Measurements from ENCODE around the gene CDKN2AIP. TPM values are rescaled to one million over a fixed set of nuclear protein-coding genes. Genes with fewer than 3 reads are reported as not detected.

CDKN2AIP gene
- total and polyA plus RNA-seq, 2 donors from 2014 or later = 11.7 to 15.3 TPM

DNA sequence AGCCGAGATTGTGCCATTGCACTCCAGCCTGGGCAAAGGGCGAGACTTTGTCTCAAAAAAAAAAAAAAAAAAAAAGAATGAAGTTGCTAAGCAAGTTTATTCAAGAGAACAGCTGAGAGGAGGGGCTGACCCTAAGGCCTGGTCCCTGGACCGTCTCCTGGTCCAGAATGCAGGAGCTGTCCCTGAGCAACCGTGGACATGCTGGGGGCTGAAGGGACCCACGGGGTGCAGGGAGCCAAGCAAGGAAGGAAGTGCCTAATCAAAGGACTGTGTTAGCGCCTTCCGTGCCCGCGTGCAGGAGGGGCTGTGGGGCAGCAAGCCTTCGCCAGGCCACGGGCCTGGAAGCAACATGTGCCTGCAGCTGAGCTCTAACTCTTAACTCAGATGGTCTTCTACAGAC is 39.1 kb upstream of the CDKN2AIP start:
- Histone ChIP-seq H3K9ac (ENCODE audit: low read length in 3 of 3) (no peak overlapping the region), H3K27ac (ENCODE audit: low read depth in 2 of 2, low read length in 2 of 2) (no peak overlapping the region), H3K4me3 (ENCODE audit: low read length in 3 of 3) (no peak overlapping the region), H3K27me3 (ENCODE audit: control insufficient read depth, insufficient read depth, low read length) (no peaks in the 10 kb centered on the region), H3K4me1 (ENCODE audit: control insufficient read depth in 2 of 3, insufficient read depth in 2 of 3, low read depth in 1 of 3, low read length in 3 of 3) (no peaks in the 10 kb centered on the region), H3K36me3 (ENCODE audit: control insufficient read depth in 2 of 3, insufficient read depth in 3 of 3, low read length in 3 of 3) (no peaks in the 10 kb centered on the region), H3K9me3 (ENCODE audit: control insufficient read depth in 2 of 3, insufficient read depth in 1 of 3, low read length in 3 of 3) (no peaks in the 10 kb centered on the region)
- DNase-seq (no peak), FAIRE-seq (no peak)
- TF ChIP-seq, protein P1, sequence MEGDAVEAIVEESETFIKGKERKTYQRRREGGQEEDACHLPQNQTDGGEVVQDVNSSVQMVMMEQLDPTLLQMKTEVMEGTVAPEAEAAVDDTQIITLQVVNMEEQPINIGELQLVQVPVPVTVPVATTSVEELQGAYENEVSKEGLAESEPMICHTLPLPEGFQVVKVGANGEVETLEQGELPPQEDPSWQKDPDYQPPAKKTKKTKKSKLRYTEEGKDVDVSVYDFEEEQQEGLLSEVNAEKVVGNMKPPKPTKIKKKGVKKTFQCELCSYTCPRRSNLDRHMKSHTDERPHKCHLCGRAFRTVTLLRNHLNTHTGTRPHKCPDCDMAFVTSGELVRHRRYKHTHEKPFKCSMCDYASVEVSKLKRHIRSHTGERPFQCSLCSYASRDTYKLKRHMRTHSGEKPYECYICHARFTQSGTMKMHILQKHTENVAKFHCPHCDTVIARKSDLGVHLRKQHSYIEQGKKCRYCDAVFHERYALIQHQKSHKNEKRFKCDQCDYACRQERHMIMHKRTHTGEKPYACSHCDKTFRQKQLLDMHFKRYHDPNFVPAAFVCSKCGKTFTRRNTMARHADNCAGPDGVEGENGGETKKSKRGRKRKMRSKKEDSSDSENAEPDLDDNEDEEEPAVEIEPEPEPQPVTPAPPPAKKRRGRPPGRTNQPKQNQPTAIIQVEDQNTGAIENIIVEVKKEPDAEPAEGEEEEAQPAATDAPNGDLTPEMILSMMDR (IDR thresholded peaks at IDR 0.05; ENCODE audit: borderline replicate concordance, extremely low read depth, insufficient read depth) = no peak
- intact Hi-C loops (cut with DNase I) = no loop called here

DNA sequence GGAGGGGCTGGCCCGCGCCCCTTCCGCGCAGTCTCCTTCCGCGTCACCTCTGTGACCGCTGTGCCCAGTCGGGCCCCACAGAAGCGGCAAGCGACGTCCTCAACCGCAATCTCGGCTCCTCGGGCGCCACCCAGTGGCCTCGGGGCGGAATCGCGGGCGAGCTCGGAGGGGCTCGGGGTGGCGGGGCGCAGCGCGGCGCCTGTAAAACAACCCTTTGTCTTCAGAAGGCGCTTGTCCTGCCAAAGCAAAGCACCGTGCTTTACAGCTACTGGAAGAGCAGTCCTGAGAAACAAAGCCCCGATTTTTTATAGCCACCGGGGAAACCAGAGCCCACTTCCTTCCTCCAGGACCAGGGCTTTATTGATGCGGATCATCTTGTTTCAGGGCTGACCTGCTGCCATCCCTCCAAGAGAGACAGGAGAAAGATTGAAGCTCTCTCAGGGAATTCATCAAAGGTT is 37.3 kb upstream of the CDKN2AIP start:
- FAIRE-seq = no peak
- no peaks in the 10 kb centered on the region for H3K36me3 ChIP-seq (ENCODE audit: control insufficient read depth in 2 of 3, insufficient read depth in 3 of 3, low read length in 3 of 3)
- H3K4me1 ChIP-seq (ENCODE audit: control insufficient read depth in 2 of 3, insufficient read depth in 2 of 3, low read depth in 1 of 3, low read length in 3 of 3) = no peaks in the 10 kb centered on the region
- no peaks in the 10 kb centered on the region for H3K9me3 ChIP-seq (ENCODE audit: control insufficient read depth in 2 of 3, insufficient read depth in 1 of 3, low read length in 3 of 3)
- peak; percentile 94 to 96 (median 96) for DNase-seq
- H3K27ac ChIP-seq (ENCODE audit: low read depth in 2 of 2, low read length in 2 of 2) = peak overlapping the region; percentile 41 to 63
- TF ChIP-seq, protein P1 (IDR thresholded peaks at IDR 0.05; ENCODE audit: borderline replicate concordance, extremely low read depth, insufficient read depth) = peak; percentile 89
- H3K4me3 ChIP-seq (ENCODE audit: low read length in 3 of 3) = peak overlapping the region; percentile 63 to 77 (median 75)
- intact Hi-C loops (cut with DNase I) = no loop called here
- no peaks in the 10 kb centered on the region for H3K27me3 ChIP-seq (ENCODE audit: control insufficient read depth, insufficient read depth, low read length)
- H3K9ac ChIP-seq (ENCODE audit: low read length in 3 of 3) = peak overlapping the region; percentile 17 to 85 (median 44)

DNA sequence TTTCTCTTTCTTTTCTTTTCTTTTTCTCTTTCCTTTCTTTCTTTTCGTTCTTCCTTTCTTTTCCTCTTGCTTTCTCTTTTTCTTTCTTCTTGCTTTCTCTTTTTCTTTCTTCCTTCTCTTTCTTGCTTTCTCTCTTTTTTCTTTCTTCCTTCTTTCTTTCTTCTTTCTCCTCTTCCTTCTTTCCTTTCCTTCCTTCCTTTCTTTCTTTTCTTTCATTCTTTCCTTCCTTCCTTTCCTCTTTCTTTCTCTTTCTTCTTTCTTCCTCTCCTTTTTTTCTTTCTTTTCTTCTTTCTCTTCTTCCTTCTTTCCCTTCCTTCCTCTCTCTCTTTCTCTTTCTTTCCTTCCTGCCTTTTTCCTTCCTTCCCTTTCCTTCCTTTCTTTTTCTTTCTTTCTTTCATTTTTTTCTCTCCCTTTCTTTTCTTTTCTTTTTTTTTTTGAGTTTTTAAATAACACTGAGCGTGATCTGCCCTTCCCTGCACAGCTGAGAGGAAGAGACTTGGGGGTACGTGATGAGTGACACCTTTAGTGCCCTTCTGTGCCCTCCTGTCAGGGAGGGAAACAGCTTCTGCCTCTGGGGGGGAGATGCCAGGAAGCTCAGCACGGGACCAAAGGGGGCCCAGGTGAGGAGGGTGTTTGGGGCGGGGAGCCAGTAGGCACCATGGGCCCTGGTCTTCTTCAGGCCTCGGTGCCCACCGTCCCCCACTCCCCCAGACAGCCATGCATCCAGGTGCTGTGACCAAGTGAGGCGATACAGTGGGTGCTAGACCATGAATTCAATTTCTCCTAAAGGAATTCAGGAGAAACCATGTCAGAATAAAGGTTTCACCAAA is 36.6 kb upstream of the CDKN2AIP start:
- Histone ChIP-seq H3K27ac (ENCODE audit: low read depth in 2 of 2, low read length in 2 of 2) (no peak overlapping the region), H3K4me1 (ENCODE audit: control insufficient read depth in 2 of 3, insufficient read depth in 2 of 3, low read depth in 1 of 3, low read length in 3 of 3) (no peaks in the 10 kb centered on the region), H3K27me3 (ENCODE audit: control insufficient read depth, insufficient read depth, low read length) (no peaks in the 10 kb centered on the region), H3K9ac (ENCODE audit: low read length in 3 of 3) (peak overlapping the region in 2 of 3 donors; percentile 44 to 85), H3K4me3 (ENCODE audit: low read length in 3 of 3) (peak overlapping the region; percentile 63 to 77 (median 75)), H3K36me3 (ENCODE audit: control insufficient read depth in 2 of 3, insufficient read depth in 3 of 3, low read length in 3 of 3) (no peaks in the 10 kb centered on the region), H3K9me3 (ENCODE audit: control insufficient read depth in 2 of 3, insufficient read depth in 1 of 3, low read length in 3 of 3) (no peaks in the 10 kb centered on the region)
- FAIRE-seq (no peak), DNase-seq (peak in 3 of 5 donors; percentile 44 to 74 (median 69))
- TF ChIP-seq, protein P1 (IDR thresholded peaks at IDR 0.05; ENCODE audit: borderline replicate concordance, extremely low read depth, insufficient read depth) = no peak
- intact Hi-C loops (cut with DNase I) = no loop called here

Data from kidney (tissue), 14 donors.